ENCODE measurements around the gene SNX10.

The SNX10 gene

GRCh38 chr7:26367219-26367711 is 75.6 kb downstream of the SNX10 start:
- no CpG with 5 or more reads among the region's 6 CpGs for WGBS (ENCODE audit: insufficient coverage, insufficient read length)
- no peak overlapping the region for H3K27ac ChIP-seq (ENCODE audit: low read length)
- no peaks in the 10 kb centered on the region for H3K36me3 ChIP-seq (ENCODE audit: control insufficient read depth, insufficient read depth, low read length)
- H3K9me3 ChIP-seq (ENCODE audit: control insufficient read depth, insufficient read depth, low read length): no peaks in the 10 kb centered on the region
- H3K4me3 ChIP-seq (ENCODE audit: low read length): no peak overlapping the region
- no peaks in the 10 kb centered on the region for H3K4me1 ChIP-seq (ENCODE audit: control insufficient read depth, insufficient read depth, low read length)
- DNase-seq (ENCODE audit: low read depth, low spot score): no peak
- no peaks in the 10 kb centered on the region for H3K27me3 ChIP-seq (ENCODE audit: control insufficient read depth, insufficient read depth, low read length)

GRCh38 chr7:26368542-26368941 is 76.9 kb downstream of the SNX10 start:
- Histone ChIP-seq H3K27ac (ENCODE audit: low read length) (no peak overlapping the region), H3K27me3 (ENCODE audit: control insufficient read depth, insufficient read depth, low read length) (no peaks in the 10 kb centered on the region), H3K9me3 (ENCODE audit: control insufficient read depth, insufficient read depth, low read length) (no peaks in the 10 kb centered on the region), H3K4me3 (ENCODE audit: low read length) (no peak overlapping the region), H3K4me1 (ENCODE audit: control insufficient read depth, insufficient read depth, low read length) (no peaks in the 10 kb centered on the region), H3K36me3 (ENCODE audit: control insufficient read depth, insufficient read depth, low read length) (no peaks in the 10 kb centered on the region)
- WGBS (ENCODE audit: insufficient coverage, insufficient read length): no CpG with 5 or more reads among the region's 2 CpGs
- DNase-seq (ENCODE audit: low read depth, low spot score): no peak

- Histone ChIP-seq H3K36me3 (ENCODE audit: control insufficient read depth, insufficient read depth, low read length) (no peaks in the 10 kb centered on the region), H3K27ac (ENCODE audit: low read length) (no peak overlapping the region), H3K27me3 (ENCODE audit: control insufficient read depth, insufficient read depth, low read length) (no peaks in the 10 kb centered on the region), H3K4me1 (ENCODE audit: control insufficient read depth, insufficient read depth, low read length) (no peaks in the 10 kb centered on the region), H3K9me3 (ENCODE audit: control insufficient read depth, insufficient read depth, low read length) (no peaks in the 10 kb centered on the region), H3K4me3 (ENCODE audit: low read length) (no peak overlapping the region)
- no peak for DNase-seq (ENCODE audit: low read depth, low spot score)
- no CpG with 5 or more reads among the region's 4 CpGs for WGBS (ENCODE audit: insufficient coverage, insufficient read length)
These were observed 77.9 kb downstream of the SNX10 start for GRCh38 chr7:26369593-26369992.

GRCh38 chr7:26370011-26370410 is 78.3 kb downstream of the SNX10 start:
- Histone ChIP-seq H3K36me3 (ENCODE audit: control insufficient read depth, insufficient read depth, low read length) (no peaks in the 10 kb centered on the region), H3K4me3 (ENCODE audit: low read length) (no peak overlapping the region), H3K27me3 (ENCODE audit: control insufficient read depth, insufficient read depth, low read length) (no peaks in the 10 kb centered on the region), H3K4me1 (ENCODE audit: control insufficient read depth, insufficient read depth, low read length) (no peaks in the 10 kb centered on the region), H3K9me3 (ENCODE audit: control insufficient read depth, insufficient read depth, low read length) (no peaks in the 10 kb centered on the region), H3K27ac (ENCODE audit: low read length) (no peak overlapping the region)
- WGBS (ENCODE audit: insufficient coverage, insufficient read length): no CpG with 5 or more reads among the region's 5 CpGs
- DNase-seq (ENCODE audit: low read depth, low spot score): no peak

- Histone ChIP-seq H3K27me3 (ENCODE audit: control insufficient read depth, insufficient read depth, low read length) (no peaks in the 10 kb centered on the region), H3K36me3 (ENCODE audit: control insufficient read depth, insufficient read depth, low read length) (no peaks in the 10 kb centered on the region), H3K9me3 (ENCODE audit: control insufficient read depth, insufficient read depth, low read length) (no peaks in the 10 kb centered on the region), H3K4me3 (ENCODE audit: low read length) (no peak overlapping the region), H3K27ac (ENCODE audit: low read length) (no peak overlapping the region), H3K4me1 (ENCODE audit: control insufficient read depth, insufficient read depth, low read length) (no peaks in the 10 kb centered on the region)
- WGBS (ENCODE audit: insufficient coverage, insufficient read length): no CpG with 5 or more reads among the region's 3 CpGs
- no peak for DNase-seq (ENCODE audit: low read depth, low spot score)
These were observed 80.6 kb downstream of the SNX10 start for GRCh38 chr7:26372249-26372648.

- no CpG with 5 or more reads among the region's 2 CpGs for WGBS (ENCODE audit: insufficient coverage, insufficient read length)
- Histone ChIP-seq H3K4me1 (ENCODE audit: control insufficient read depth, insufficient read depth, low read length) (no peaks in the 10 kb centered on the region), H3K27me3 (ENCODE audit: control insufficient read depth, insufficient read depth, low read length) (no peaks in the 10 kb centered on the region), H3K27ac (ENCODE audit: low read length) (no peak overlapping the region), H3K4me3 (ENCODE audit: low read length) (no peak overlapping the region), H3K36me3 (ENCODE audit: control insufficient read depth, insufficient read depth, low read length) (no peaks in the 10 kb centered on the region), H3K9me3 (ENCODE audit: control insufficient read depth, insufficient read depth, low read length) (no peaks in the 10 kb centered on the region)
- DNase-seq (ENCODE audit: low read depth, low spot score): no peak
These were observed 81.0 kb downstream of the SNX10 start for GRCh38 chr7:26372704-26373103.

GRCh38 chr7:26374647-26375373 is 83.1 kb downstream of the SNX10 start:
- H3K27me3 ChIP-seq (ENCODE audit: control insufficient read depth, insufficient read depth, low read length): no peaks in the 10 kb centered on the region
- no peak for DNase-seq (ENCODE audit: low read depth, low spot score)
- H3K27ac ChIP-seq (ENCODE audit: low read length): no peak overlapping the region
- H3K4me1 ChIP-seq (ENCODE audit: control insufficient read depth, insufficient read depth, low read length): no peaks in the 10 kb centered on the region
- H3K9me3 ChIP-seq (ENCODE audit: control insufficient read depth, insufficient read depth, low read length): no peaks in the 10 kb centered on the region
- no peaks in the 10 kb centered on the region for H3K36me3 ChIP-seq (ENCODE audit: control insufficient read depth, insufficient read depth, low read length)
- H3K4me3 ChIP-seq (ENCODE audit: low read length): no peak overlapping the region
- no CpG with 5 or more reads among the region's 6 CpGs for WGBS (ENCODE audit: insufficient coverage, insufficient read length)

- Histone ChIP-seq H3K4me3 (ENCODE audit: low read length) (peak overlapping the region; percentile 57; the same call in 1 of the 2 replicates), H3K9me3 (ENCODE audit: control insufficient read depth, insufficient read depth, low read length) (no peaks in the 10 kb centered on the region), H3K27me3 (ENCODE audit: control insufficient read depth, insufficient read depth, low read length) (no peaks in the 10 kb centered on the region), H3K27ac (ENCODE audit: low read length) (no peak overlapping the region), H3K4me1 (ENCODE audit: control insufficient read depth, insufficient read depth, low read length) (no peaks in the 10 kb centered on the region), H3K36me3 (ENCODE audit: control insufficient read depth, insufficient read depth, low read length) (no peaks in the 10 kb centered on the region)
- DNase-seq (ENCODE audit: low read depth, low spot score): no peak
- WGBS (ENCODE audit: insufficient coverage, insufficient read length): no CpG with 5 or more reads among the region's 14 CpGs
These were observed 84.1 kb downstream of the SNX10 start for GRCh38 chr7:26375726-26376174.

- no peak for DNase-seq (ENCODE audit: low read depth, low spot score)
- H3K27me3 ChIP-seq (ENCODE audit: control insufficient read depth, insufficient read depth, low read length): no peaks in the 10 kb centered on the region
These were observed 84.7 kb downstream of the SNX10 start for GRCh38 chr7:26376175-26376917.

GRCh38 chr7:26378016-26378415 is 86.4 kb downstream of the SNX10 start:
- Histone ChIP-seq H3K27me3 (ENCODE audit: control insufficient read depth, insufficient read depth, low read length) (no peaks in the 10 kb centered on the region), H3K36me3 (ENCODE audit: control insufficient read depth, insufficient read depth, low read length) (no peaks in the 10 kb centered on the region), H3K9me3 (ENCODE audit: control insufficient read depth, insufficient read depth, low read length) (no peaks in the 10 kb centered on the region), H3K27ac (ENCODE audit: low read length) (no peak overlapping the region), H3K4me3 (ENCODE audit: low read length) (no peak overlapping the region), H3K4me1 (ENCODE audit: control insufficient read depth, insufficient read depth, low read length) (no peaks in the 10 kb centered on the region)
- no CpG with 5 or more reads among the region's 7 CpGs for WGBS (ENCODE audit: insufficient coverage, insufficient read length)
- DNase-seq (ENCODE audit: low read depth, low spot score): no peak

More at GRCh38 chr7:26376175-26376917, 84.7 kb downstream of the SNX10 start:
- H3K27ac ChIP-seq (ENCODE audit: low read length): no peak overlapping the region
- WGBS (ENCODE audit: insufficient coverage, insufficient read length): no CpG with 5 or more reads among the region's 88 CpGs
- no peaks in the 10 kb centered on the region for H3K4me1 ChIP-seq (ENCODE audit: control insufficient read depth, insufficient read depth, low read length)
- peak overlapping the region; percentile 57 for H3K4me3 ChIP-seq (ENCODE audit: low read length)
- H3K36me3 ChIP-seq (ENCODE audit: control insufficient read depth, insufficient read depth, low read length): no peaks in the 10 kb centered on the region
- H3K9me3 ChIP-seq (ENCODE audit: control insufficient read depth, insufficient read depth, low read length): no peaks in the 10 kb centered on the region

Data from iPS DF 6.9 (cell line).